Stimulated activated CD8-positive, alpha-beta memory T cell treated with anti-CD3 and anti-CD28 coated beads, Interleukin-4, amount 100 ng/mL, for 4 hours (primary cell): ENCODE measurements around the gene OGFR.

ENCODE experiments used
- DNase-seq, 2 donors: peaks; one replicate each; pipeline ENCODE4 v3.0.0-alpha.2; 2020; ENCODE audit warnings: low read depth in 2 of 2, low spot score in 1 of 2

The OGFR gene

DNA sequence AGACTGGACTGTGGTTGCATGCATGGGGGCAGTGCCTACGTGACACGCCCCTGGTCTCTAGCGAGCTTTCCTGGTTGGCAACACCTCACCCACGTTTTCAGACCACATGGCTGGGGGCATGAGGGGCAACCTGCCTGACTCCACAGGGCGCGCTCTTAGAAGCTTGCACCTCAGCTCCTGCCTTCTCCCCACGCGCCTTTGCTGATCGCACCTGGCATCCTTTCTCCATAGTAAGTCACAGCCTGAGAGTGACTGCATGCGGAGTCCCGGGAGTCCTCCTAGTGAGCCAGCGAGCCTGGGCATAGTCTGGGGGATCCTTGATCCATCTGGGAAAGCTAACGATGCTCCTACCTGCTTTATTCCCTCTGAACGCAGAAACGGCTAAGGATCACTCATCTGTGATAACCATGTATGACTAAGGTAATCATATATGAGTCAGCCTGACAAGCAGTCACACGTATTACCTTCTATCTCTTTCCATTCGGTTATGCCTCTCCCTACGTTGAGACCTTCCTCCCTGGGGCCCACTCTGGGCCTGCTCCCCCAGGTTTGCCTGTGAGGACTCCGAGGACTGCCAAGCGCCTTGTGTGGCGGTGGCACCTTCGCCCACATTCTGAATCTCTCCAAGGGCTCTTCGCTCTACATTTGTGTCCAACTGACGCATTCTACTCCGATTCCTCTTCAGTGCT lies 52.4 kb downstream of the OGFR start:
- DNase-seq = no peak

DNA sequence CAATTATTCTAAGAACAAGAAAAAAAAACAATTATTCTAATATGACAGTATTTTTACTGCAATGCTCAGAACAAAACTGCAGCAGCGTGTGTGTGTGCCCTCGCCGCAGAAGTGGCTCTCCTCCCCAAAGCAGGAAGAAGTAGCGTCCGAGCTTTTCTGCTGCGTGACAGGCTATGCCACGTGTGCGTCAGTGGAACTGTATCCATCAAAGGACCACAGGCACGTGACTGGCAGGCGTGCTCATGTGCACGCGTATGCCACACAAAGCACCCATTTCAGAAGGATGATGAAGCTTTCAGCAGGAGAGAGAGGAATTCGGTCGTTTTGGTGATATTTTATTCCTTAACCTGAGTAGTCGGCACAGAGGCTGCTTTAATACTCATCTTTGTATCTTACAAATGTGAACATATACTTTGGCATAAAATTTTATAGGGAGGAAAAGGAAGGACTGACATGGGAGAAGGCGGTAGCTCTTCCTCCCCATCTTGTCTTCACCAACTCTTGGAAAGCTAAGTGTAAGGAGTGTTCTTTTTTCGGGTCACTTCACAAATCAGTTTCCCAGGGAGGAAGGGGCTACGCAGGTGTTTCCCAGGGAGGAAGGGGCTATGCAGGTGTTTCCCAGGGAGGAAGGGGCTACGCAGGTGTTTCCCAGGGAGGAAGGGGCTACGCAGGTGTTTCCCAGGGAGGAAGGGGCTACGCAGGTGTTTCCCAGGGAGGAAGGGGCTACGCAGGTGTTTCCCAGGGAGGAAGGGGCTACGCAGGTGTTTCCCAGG lies 53.6 kb downstream of the OGFR start:
- no peak for DNase-seq

DNA sequence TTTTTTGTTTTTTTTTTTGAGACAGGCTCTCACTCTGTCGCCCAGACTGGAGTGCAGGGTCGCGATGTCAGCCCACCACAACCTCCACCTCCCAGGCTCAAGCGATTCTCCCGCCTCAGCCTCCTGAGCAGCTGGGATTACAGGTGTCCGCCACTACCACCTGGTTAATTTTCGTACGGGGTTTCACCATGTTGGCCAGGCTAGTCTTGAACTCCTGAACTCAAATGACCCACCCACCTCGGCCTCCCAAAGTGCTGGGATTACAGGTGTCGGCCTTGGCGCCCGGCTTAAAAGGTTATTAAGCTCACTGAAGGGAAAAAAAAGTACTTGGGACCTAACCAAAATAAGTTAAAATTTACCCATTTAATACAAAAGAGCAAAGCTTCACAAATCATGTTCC lies 55.1 kb downstream of the OGFR start:
- no peak for DNase-seq

DNA sequence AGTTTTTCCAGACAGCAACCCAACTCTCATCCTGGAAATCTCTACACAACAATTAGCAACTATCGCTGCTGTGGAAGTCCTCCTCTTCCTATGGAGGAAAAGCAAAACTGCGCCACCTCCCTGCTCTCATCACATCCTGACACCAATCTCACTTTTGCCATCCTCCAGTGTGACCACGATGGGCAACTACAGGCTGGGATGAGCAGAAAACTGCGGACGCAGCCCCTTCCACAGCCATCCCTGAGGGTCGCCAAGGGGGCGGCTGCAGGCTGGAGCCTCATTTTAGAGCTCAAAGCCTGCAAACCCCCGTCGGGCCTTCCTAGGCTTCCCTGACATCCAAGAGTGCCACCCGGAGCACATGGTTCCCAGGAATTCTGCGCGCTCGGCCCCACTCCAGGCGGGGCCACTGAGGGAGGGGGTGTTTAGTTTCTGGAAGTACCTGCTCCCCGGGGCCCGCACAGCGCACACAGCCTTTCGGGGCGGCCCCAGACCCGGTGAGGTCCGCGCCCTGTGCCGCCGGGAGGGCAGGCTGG lies 55.8 kb downstream of the OGFR start:
- no peak for DNase-seq

DNA sequence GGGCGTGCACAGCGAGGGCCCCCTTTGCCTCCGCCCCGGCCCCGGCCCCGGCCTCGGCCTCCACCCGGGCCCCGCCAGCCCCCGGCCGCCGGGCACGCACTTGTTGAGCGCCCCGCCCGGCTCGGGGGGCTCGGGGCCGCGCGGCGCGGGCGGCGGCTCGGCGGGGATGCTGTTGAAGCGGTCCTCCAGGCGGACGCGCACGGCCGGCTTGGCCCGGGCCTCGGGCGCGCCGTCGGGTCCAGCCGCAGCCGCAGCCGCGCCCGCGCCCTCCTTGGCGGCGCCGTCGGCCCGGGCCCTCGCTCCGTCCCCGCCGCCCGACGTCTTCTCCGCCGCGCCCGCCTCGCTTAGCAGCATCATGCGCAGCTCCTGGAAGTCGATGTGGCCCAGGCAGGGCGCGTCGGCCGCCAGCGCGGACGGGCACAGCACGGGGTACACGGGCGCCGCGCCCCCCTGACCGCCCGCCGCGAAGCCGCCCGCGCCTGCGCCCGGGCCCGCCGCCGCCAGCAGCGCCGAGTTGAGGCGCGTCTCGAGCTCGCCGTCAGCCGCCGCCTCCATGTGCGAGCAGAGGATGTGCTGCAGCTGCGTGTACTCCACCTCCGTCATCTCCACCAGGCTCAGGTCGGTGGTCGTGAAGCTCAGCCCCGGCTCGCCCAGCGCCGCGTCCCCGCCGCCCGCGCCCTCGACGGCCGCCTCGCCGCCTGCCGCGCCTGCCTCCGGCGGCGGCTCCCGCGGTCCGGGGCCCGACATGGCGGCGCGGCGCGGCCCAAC lies 56.5 kb downstream of the OGFR start:
- DNase-seq = no peak

DNA sequence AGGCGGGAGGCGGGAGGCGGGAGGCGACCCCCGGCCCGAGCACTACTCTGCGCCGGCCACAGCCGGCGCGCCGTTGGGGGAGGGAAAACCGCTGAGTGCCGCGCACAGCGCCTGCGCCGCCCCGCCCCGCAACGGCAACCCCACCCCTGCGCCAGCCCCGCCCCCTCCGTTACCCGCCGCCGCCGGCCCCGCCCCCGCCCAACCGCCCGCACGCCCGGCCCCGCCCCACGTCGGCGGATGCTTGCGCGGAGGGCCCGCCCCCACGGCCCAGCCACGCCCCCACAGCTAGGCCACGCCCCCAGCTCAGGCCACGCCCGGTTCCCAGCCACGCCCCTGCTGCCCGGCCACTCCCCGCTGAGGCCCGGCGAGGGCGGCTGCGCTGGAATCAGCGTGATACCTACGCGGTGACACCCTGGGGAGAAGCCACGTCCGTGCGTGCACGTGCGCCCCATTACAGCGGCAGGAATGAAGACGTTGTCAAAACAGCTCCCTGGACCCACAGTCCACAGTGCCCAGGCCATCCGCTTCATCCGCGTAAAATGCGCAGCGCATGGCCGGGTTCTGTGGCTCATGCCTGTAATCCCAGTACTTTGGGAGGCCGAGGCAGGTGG lies 57.2 kb downstream of the OGFR start, which contains the start of gene TCFL5:
TCFL5 (minus strand) TSS at position 97 of the 611 bp plus-strand sequence. CDS start 152 bp downstream, outside the sequence.
- peak; percentile 82 to 93 for DNase-seq
